SK-N-MC (cell line): ENCODE data around the gene POMT2.

Experiments
- EZH2 ChIP-seq: fragments of 200-600 bp; sonication (generic); IDR thresholded peaks from one replicate; pipeline ENCODE4 v1.6.1; 2017; ENCODE audit warnings: antibody characterized with exemption
- FOXP2 ChIP-seq: optimal IDR thresholded peaks from 2 replicates; pipeline ENCODE3; 2011; ENCODE audit warnings: mild to moderate bottlenecking, moderate library complexity; ENCODE audit not compliant: insufficient read depth; ENCODE audit errors: extremely low read length, control extremely low read depth
- POLR2AphosphoS5 ChIP-seq: IDR thresholded peaks from 2 replicates; pipeline ENCODE4 v1.6.1; 2012; ENCODE audit warnings: mild to moderate bottlenecking, low read depth, low read length, borderline replicate concordance

- TF ChIP-seq EZH2 (no peak), POLR2AphosphoS5 (no peak), FOXP2 (no peak)
Measured at GRCh38 chr14:77236814-77237213, 83.9 kb downstream of the POMT2 start.
